ENCODE measurements around the gene NLRP4. TPM values are rescaled to one million over a fixed set of nuclear protein-coding genes. Genes with fewer than 3 reads are reported as not detected.

The NLRP4 gene
- polyA plus RNA-seq, 1 donor (not counting 4 experiments of a cell fraction or from before 2014, with no cell fraction given) = not detected

DNA sequence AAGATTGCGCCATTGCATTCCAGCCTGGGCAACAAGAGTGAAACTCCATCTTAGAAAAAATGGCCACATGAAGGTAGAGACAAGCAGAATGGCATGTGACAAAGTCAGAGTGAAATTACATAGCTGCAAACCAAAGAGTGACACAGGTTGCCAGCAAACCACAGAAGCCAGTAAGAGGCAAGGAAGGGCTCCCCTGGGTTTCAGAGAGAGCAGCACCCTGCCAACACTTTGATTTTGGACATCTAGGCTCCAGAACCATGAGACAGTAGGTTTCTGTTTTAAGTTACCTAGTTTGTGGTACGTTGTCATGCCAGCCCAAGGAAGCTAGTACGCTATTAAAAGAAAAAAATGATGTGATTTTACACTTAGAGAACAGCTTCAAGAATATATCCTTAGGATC, 1.9 kb downstream of the NLRP4 start:
- no peak overlapping the region for H2AFZ ChIP-seq (ENCODE audit: control insufficient read depth, low read length)
- no peak overlapping the region for H3K4me2 ChIP-seq (ENCODE audit: control insufficient read depth, extremely low read depth, insufficient read depth, low read depth, low read length)
- no peaks in the 10 kb centered on the region for H3K9me3 ChIP-seq (ENCODE audit: control insufficient read depth, low read depth, low read length)
- no peaks in the 10 kb centered on the region for H3K36me3 ChIP-seq (ENCODE audit: control insufficient read depth in 2 of 2, extremely low read depth in 1 of 2, insufficient read depth in 2 of 2, low read length in 2 of 2)
- H3K27ac ChIP-seq (ENCODE audit: control insufficient read depth, insufficient read depth, low read length) = no peak overlapping the region
- H3K4me1 ChIP-seq (ENCODE audit: control insufficient read depth, extremely low read depth, insufficient read depth, low read length) = no peaks in the 10 kb centered on the region
- H3K27me3 ChIP-seq (ENCODE audit: control insufficient read depth, extremely low read depth, insufficient read depth, low read length) = no peaks in the 10 kb centered on the region
- dilution Hi-C loops (cut with MboI; ENCODE audit: extremely low pct_ligation_motif_present, low sequenced_read_pairs) = no loop called here
- TF ChIP-seq CTCF (optimal IDR thresholded peaks at IDR 0.05 in 1 of 3, IDR thresholded peaks at IDR 0.05 in 1 of 3, conservative IDR thresholded peaks at IDR 0.05 in 1 of 3; ENCODE audit: extremely low read depth in 1 of 3, insufficient read depth in 2 of 3, low read length in 3 of 3) (no peak), EZH2 (IDR thresholded peaks at IDR 0.05; ENCODE audit: low read length) (no peak)
- no peaks in the 10 kb centered on the region for H3K9me1 ChIP-seq (ENCODE audit: control insufficient read depth, extremely low read depth, insufficient read depth, low read length)
- DNase-seq (ENCODE audit: low read depth, low spot score) (no peak), FAIRE-seq (no peak)
- no peaks in the 10 kb centered on the region for H3K79me2 ChIP-seq (ENCODE audit: control insufficient read depth, insufficient read depth, low read length)
- H3K9ac ChIP-seq (ENCODE audit: control insufficient read depth, extremely low read depth, insufficient read depth, low read length) = no peak overlapping the region
- H4K20me1 ChIP-seq (ENCODE audit: control insufficient read depth, extremely low read depth, insufficient read depth, low read length) = no peaks in the 10 kb centered on the region
- no peak overlapping the region for H3K4me3 ChIP-seq (ENCODE audit: control insufficient read depth in 2 of 3, extremely low read depth in 1 of 3, insufficient read depth in 2 of 3, low read depth in 1 of 3, low read length in 3 of 3)

DNA sequence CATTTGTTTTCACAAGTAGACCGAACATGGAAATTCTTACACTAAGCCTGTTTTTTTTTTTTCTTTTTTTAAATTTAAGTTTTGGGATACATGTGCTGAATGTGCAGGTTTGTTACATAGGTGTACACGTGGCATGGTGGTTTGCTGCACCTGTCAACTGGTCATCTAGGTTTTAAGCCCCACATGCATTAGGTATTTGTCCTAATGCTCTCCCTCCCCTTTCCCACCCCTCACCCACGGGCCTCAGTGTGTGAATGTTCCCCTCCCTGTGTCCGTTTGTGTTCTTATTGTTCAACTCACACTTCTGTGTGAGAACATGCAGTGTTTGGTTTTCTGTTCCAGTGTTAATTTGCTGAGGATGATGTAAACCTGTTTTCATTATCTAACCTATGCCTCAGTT, 2.6 kb downstream of the NLRP4 start:
- Histone ChIP-seq H2AFZ (ENCODE audit: control insufficient read depth, low read length) (no peak overlapping the region), H3K27ac (ENCODE audit: control insufficient read depth, insufficient read depth, low read length) (no peak overlapping the region), H3K79me2 (ENCODE audit: control insufficient read depth, insufficient read depth, low read length) (no peaks in the 10 kb centered on the region), H3K4me2 (ENCODE audit: control insufficient read depth, extremely low read depth, insufficient read depth, low read depth, low read length) (no peak overlapping the region), H3K4me3 (ENCODE audit: control insufficient read depth in 2 of 3, extremely low read depth in 1 of 3, insufficient read depth in 2 of 3, low read depth in 1 of 3, low read length in 3 of 3) (no peak overlapping the region), H3K9ac (ENCODE audit: control insufficient read depth, extremely low read depth, insufficient read depth, low read length) (no peak overlapping the region), H4K20me1 (ENCODE audit: control insufficient read depth, extremely low read depth, insufficient read depth, low read length) (no peaks in the 10 kb centered on the region), H3K4me1 (ENCODE audit: control insufficient read depth, extremely low read depth, insufficient read depth, low read length) (no peaks in the 10 kb centered on the region), H3K9me1 (ENCODE audit: control insufficient read depth, extremely low read depth, insufficient read depth, low read length) (no peaks in the 10 kb centered on the region), H3K27me3 (ENCODE audit: control insufficient read depth, extremely low read depth, insufficient read depth, low read length) (no peaks in the 10 kb centered on the region), H3K9me3 (ENCODE audit: control insufficient read depth, low read depth, low read length) (no peaks in the 10 kb centered on the region), H3K36me3 (ENCODE audit: control insufficient read depth in 2 of 2, extremely low read depth in 1 of 2, insufficient read depth in 2 of 2, low read length in 2 of 2) (no peaks in the 10 kb centered on the region)
- FAIRE-seq (no peak), DNase-seq (ENCODE audit: low read depth, low spot score) (no peak)
- dilution Hi-C loops (cut with MboI; ENCODE audit: extremely low pct_ligation_motif_present, low sequenced_read_pairs) = no loop called here
- no peak for TF ChIP-seq CTCF (optimal IDR thresholded peaks at IDR 0.05 in 1 of 3, IDR thresholded peaks at IDR 0.05 in 1 of 3, conservative IDR thresholded peaks at IDR 0.05 in 1 of 3; ENCODE audit: extremely low read depth in 1 of 3, insufficient read depth in 2 of 3, low read length in 3 of 3)
- no peak for TF ChIP-seq EZH2 (IDR thresholded peaks at IDR 0.05; ENCODE audit: low read length)

All from keratinocyte (primary cell).